K562 (cell line): ENCODE results near the gene PA2G4. TPM values are rescaled to one million over a fixed set of nuclear protein-coding genes. Genes with fewer than 3 reads are reported as not detected.

ENCODE experiments used
- CBFB ChIP-seq: sonication (generic); formaldehyde crosslinking; IDR thresholded peaks from 2 replicates; pipeline ENCODE4 v1.4.0; 2020; ENCODE audit warnings: mild to moderate bottlenecking, missing genetic modification reagents
- CREB5 ChIP-seq: fragments of 250-450 bp; sonication (Bioruptor Pico); IDR thresholded peaks from 2 replicates; pipeline ENCODE4 v1.5.0; 2020; ENCODE audit warnings: mild to moderate bottlenecking
- E2F4 ChIP-seq: sonication (generic); formaldehyde crosslinking; IDR thresholded peaks from 2 replicates; pipeline ENCODE4 v1.8.0; 2022; ENCODE audit warnings: mild to moderate bottlenecking, low read depth, missing genetic modification reagents
- MCM7 ChIP-seq, 2 experiments: fragments of 450-650 bp; IDR thresholded peaks; 2 replicates each; pipeline ENCODE4 v1.6.1; 2016 to 2018
- NKRF ChIP-seq: fragments of 450-650 bp; IDR thresholded peaks from 2 replicates; pipeline ENCODE4 v1.6.1; 2016; ENCODE audit warnings: borderline replicate concordance
- POLR2B ChIP-seq: fragments of 450-650 bp; IDR thresholded peaks from 2 replicates; pipeline ENCODE4 v1.6.1; 2018; ENCODE audit warnings: low read depth; ENCODE audit not compliant: partially characterized antibody
- SMAD1 ChIP-seq: fragments of 150-350 bp; IDR thresholded peaks from 2 replicates; pipeline ENCODE4 v1.6.1; 2014; ENCODE audit warnings: low read length, low read depth; ENCODE audit not compliant: partially characterized antibody
- STAT6 ChIP-seq: sonication (generic); formaldehyde crosslinking; IDR thresholded peaks from 2 replicates; pipeline ENCODE4 v1.8.1; 2023; ENCODE audit warnings: mild to moderate bottlenecking, missing genetic modification reagents
- TAF7 ChIP-seq: fragments of 450-650 bp; IDR thresholded peaks from 2 replicates; pipeline ENCODE4 v1.6.1; 2016; ENCODE audit warnings: missing genetic modification characterization, missing compliant biosample characterization
- UBTF ChIP-seq, 2 experiments: IDR thresholded peaks; 2 replicates each; pipeline ENCODE4 v1.6.1; 2012; ENCODE audit warnings: improper control_type of control experiment in 2 of 2, low read depth in 2 of 2, low read length in 2 of 2, borderline replicate concordance in 1 of 2
- USF2 ChIP-seq: sonication (generic); formaldehyde crosslinking; IDR thresholded peaks from 2 replicates; pipeline ENCODE4 v1.5.0; 2020; ENCODE audit warnings: missing genetic modification reagents
- ZNF347 ChIP-seq: fragments of 450-650 bp; formaldehyde crosslinking; IDR thresholded peaks from 2 replicates; pipeline ENCODE4 v1.4.0; 2020; ENCODE audit warnings: low read depth, mild to moderate bottlenecking, moderate library complexity
- polyA plus RNA-seq, 8 experiments: library from polyadenylated mRNA; depleted of rRNA in 4 of 8; stranded (reverse) in 5 of 8; unstranded in 3 of 8; fragments of >200 nt; fragmentation: Nextera tagmentation in 2 of 8; fragmentation: Illumina TruSeq in 1 of 8; extraction: Ambion mirVana in 2 of 8; extraction: Trizol in 1 of 8; gene quantifications; 2 replicates each; pipeline versions ENCODE4 v1.2.1 to v1.2.3, GENCODE V29; 2011 to 2014; ENCODE audit warnings: inconsistent platforms in 1 of 8, missing spikeins in 1 of 8
- total RNA-seq, 7 experiments: library from RNA; depleted of rRNA in 6 of 7; stranded (reverse); fragments of >200 nt in 6 of 7; fragmentation: Illumina TruSeq in 2 of 7; extraction: Trizol in 2 of 7; gene quantifications; 2 replicates each; pipeline versions ENCODE4 v1.2.1 to v1.2.3, GENCODE V29; 2011 to 2021; ENCODE audit warnings: low replicate concordance in 1 of 7

The PA2G4 gene
- total and polyA plus RNA-seq, 9 of the 15 experiments (the other 6 are each of a cell fraction or from before 2014, with no cell fraction given): 230 to 925 (median 638) TPM

- TF ChIP-seq ZNF347 (CRISPR knock-in tag): no peak
- TF ChIP-seq MCM7 (IDR thresholded peaks at IDR 0.05): no peak
- TF ChIP-seq NKRF: peak; percentile 79
- TF ChIP-seq POLR2B: peak; percentile 88
- 0 out of 2 replicates have a peak, but pooled peaks have one; percentile 15 for TF ChIP-seq CBFB (CRISPR knock-in tag)
- peak; percentile 15; the same call in 1 of the 2 replicates for TF ChIP-seq TAF7 (tag)
- TF ChIP-seq USF2: peak; percentile 74
- TF ChIP-seq SMAD1: no peak
- TF ChIP-seq UBTF (IDR thresholded peaks at IDR 0.05; ENCODE audit: borderline replicate concordance in 1 of 2, low read depth in 2 of 2, low read length in 2 of 2): 0 out of 4 replicates have a peak, but pooled peaks of 1 of the 2 experiments have one; percentile 44
- peak; percentile 88 for TF ChIP-seq E2F4 (CRISPR knock-in tag)
- TF ChIP-seq STAT6 (CRISPR knock-in tag): no peak
- TF ChIP-seq CREB5 (CRISPR knock-in tag): no peak; the same call in 1 of the 2 replicates
Measured at GRCh38 chr12:56127888-56128669, 23.7 kb downstream of the PA2G4 start, which contains the start of gene ESYT1 (continued).
